Neural cell (in vitro differentiated cells): ENCODE results near the gene ODC1.

ENCODE experiments used
- EP300 ChIP-seq: fragments of 450-650 bp; conservative IDR thresholded peaks from 2 replicates; pipeline ENCODE4 v1.6.1; 2014; ENCODE audit warnings: antibody characterized with exemption, mild to moderate bottlenecking, moderate library complexity; ENCODE audit not compliant: poor library complexity, severe bottlenecking
- EZH2 ChIP-seq: fragments of 200-600, 300-800 bp; shearing (Covaris generic), sonication (generic); IDR thresholded peaks from 2 replicates; pipeline ENCODE4 v1.6.1; 2014; ENCODE audit warnings: antibody characterized with exemption, low read length, borderline replicate concordance, mild to moderate bottlenecking; ENCODE audit not compliant: insufficient read depth, poor library complexity, severe bottlenecking
- RAD21 ChIP-seq: fragments of 450-650 bp; conservative IDR thresholded peaks from 2 replicates; pipeline ENCODE4 v1.6.1; 2014; ENCODE audit warnings: antibody characterized with exemption, mild to moderate bottlenecking, moderate library complexity
- TAF1 ChIP-seq: IDR thresholded peaks from 2 replicates; pipeline ENCODE4 v1.6.1; 2012; ENCODE audit warnings: low read depth
- TF ChIP-seq, protein P1 (sequence below): fragments of 450-650 bp; IDR thresholded peaks from 2 replicates; pipeline ENCODE4 v1.5.1; 2014; ENCODE audit warnings: antibody characterized with exemption, mild to moderate bottlenecking, moderate library complexity; ENCODE audit not compliant: poor library complexity, severe bottlenecking

DNA sequence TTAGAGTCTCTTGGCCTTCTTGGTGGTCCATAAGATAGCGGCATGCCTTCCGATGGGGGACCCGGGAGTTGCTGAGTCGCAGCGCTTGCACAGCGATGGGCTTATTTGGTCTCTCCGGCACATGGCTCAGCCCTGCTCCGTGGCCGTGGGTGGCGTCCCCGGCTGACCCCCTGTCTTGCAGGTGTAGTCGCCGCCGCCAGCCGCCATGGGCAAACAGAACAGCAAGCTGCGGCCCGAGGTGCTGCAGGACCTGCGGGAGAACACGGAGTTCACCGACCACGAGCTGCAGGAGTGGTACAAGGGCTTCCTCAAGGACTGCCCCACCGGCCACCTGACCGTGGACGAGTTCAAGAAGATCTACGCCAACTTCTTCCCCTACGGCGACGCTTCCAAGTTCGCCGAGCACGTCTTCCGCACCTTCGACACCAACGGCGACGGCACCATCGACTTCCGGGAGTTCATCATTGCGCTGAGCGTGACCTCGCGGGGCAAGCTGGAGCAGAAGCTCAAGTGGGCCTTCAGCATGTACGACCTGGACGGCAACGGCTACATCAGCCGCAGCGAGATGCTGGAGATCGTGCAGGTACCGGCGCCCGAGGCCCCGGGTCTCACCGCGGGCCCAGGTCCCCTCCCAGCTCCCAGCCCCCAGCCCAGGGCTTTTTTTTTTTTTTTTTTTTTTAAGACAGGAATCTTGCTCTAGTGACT, 28.4 kb downstream of the ODC1 start:
- TF ChIP-seq, protein P1, sequence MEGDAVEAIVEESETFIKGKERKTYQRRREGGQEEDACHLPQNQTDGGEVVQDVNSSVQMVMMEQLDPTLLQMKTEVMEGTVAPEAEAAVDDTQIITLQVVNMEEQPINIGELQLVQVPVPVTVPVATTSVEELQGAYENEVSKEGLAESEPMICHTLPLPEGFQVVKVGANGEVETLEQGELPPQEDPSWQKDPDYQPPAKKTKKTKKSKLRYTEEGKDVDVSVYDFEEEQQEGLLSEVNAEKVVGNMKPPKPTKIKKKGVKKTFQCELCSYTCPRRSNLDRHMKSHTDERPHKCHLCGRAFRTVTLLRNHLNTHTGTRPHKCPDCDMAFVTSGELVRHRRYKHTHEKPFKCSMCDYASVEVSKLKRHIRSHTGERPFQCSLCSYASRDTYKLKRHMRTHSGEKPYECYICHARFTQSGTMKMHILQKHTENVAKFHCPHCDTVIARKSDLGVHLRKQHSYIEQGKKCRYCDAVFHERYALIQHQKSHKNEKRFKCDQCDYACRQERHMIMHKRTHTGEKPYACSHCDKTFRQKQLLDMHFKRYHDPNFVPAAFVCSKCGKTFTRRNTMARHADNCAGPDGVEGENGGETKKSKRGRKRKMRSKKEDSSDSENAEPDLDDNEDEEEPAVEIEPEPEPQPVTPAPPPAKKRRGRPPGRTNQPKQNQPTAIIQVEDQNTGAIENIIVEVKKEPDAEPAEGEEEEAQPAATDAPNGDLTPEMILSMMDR, result no peak
- TF ChIP-seq EP300 (no peak), TAF1 (no peak), RAD21 (no peak), EZH2 (no peak)
